ENCODE results near the gene KDM6A.
"Not testable (repeated sequence)": the region's sequence is repeated elsewhere in the genome, so short reads cannot be mapped to it uniquely, and the experiment has no call there.

The KDM6A gene

DNA sequence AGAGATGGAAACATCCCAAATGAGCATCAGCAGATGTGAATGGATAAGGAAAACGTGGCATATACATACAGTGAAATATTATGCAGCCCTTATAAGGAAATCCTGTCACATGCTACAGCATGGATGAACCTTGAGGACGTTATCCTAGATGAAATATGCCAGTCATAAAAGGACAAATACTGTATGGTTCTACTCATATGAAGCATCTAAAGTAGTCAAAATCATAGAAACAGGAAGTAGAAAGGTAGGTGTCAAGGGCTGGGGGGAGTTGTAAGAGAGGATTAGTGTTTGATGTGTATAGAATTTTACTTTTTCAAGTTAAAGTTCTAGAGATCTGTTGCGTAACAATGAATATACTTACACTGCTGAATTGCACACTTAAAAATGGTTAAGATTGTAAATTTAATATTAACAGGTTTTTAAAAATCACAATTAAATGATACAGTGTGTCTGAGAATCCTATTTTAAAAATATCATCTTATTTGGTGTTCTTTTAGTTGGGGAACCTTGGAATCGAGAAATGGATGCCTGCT, 58.5 kb downstream of the KDM6A start:
- no peak for DNase-seq

DNA sequence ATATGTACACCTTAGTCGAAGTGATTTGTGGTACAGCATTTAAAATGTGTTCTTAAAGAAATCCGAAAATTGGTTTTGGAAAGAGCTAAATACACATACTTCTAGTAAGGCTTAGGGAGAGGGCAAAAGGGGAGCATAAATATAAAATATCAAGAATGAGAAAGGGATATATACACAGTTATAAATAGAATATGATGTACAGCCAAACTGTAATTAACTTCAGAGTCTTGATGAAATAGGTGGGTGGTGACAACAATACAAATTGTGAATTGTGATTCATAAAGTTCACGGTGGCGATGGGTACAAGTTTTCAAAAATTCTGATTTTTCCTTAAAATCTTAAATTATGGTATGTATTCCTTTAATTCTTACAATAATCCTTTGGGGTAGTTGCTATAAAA, 62.2 kb downstream of the KDM6A start:
- DNase-seq = no peak

DNA sequence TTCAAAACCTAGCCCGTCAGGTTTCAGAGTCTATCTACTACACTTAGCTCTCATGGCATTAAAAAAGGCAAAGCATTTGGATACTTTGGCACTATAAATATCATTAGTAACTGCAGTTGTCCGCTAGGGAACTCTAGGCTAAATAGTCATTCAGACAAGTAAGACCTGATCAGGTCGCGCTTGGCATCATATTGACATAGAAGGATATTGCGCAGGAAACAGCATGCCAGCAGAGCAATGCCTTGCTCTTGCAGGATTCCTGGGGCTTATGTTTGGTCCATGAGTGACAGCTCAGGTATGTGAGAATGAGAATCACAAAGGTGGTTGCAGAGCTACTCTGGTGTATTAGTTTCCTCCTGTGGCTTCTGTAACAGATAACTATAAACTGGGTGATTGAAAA, 62.7 kb downstream of the KDM6A start:
- no peak for DNase-seq

DNA sequence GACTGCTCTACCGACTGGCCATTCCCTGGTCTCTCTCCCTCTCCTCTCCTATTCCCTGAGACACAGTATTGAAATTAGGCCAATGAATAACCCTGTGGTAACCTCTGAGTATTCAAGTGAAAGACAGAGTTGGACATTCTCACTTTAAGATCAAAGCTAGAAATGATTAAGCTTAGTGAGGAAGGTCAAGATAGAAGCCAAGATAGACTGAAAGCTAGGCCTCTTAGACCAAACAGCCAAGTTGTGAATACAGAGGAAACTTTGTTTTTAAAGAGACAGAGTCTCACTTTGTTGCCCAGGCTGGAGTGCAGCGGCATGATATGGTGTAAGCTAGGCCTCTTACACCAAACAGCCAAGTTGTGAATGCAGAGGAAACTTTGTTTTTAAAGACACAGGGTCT, 64.6 kb downstream of the KDM6A start:
- no peak for DNase-seq

DNA sequence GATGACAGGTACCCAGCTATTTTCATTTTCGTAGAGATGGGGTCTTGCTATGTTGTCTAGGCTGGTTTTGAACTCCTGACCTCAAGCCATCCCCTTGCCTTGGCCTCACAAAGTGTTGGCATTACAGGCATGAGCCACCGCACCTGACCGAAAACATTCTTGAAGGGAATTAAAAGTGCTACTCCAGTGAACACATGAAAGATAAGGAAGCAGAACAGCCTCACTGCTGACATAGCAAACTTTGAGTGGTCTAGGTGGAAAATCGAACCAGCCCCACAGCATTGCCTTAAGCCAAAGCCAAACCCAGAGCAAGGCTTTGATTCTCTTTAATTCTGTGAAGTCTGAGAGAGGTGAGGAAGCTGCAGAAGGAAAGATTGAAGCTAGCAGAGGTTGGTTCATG, 65.1 kb downstream of the KDM6A start:
- no peak for DNase-seq

DNA sequence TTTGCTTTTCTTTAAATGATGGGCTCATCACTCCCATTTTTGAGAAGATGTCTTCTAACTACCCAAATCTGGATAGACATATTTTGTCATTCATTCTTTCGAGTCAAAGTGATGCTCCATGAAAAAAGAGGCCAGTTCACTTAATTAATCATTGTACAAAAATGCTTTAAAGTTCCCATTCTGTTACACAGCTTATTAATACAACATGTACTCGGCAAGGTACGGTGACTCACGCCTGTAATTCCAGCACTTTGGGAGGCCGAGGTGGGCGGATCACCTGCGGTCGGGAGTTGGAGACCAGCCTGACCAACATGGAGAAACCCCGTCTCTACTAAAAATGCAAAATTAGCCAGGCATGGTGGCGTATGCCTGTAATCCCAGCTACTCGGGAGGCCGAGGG, 67.6 kb downstream of the KDM6A start:
- not testable (repeated sequence) for DNase-seq

DNA sequence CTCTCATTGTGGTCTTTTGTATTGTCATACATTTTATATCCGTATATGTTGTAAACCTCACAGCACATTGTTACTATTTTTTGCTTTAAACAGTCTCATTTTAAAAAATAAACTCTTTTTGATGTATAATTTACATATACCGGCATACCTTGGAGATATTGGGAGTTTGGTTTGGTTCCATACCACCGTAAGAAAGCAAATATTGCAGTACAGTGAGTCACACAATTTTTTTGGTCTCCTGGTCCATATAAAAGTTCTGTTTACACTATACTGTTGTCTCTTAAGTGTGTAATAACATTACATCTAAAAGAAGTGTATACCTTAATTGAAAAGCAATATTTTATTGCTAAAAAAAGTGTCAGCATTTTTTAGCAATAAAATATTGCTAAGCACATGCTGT, 70.0 kb downstream of the KDM6A start:
- DNase-seq = no peak

DNA sequence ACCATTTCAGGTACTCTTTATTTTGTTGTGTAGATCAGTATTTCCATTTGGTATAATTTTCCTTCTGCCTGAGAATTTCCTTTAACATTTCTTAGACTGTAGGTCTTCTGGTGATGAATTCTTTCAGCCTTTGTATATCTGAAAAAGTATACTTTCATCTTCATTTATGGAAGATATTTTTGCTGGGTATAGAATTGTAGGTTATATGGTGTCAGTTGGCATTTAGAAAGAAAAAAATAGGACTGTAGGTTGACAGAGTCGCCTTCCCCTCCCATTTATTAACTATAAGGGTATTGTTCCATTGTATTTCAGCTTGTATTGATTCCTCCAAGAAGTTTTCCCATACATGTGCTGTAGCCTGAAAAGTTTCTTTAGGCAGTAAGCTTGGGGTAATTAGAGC, 71.9 kb downstream of the KDM6A start:
- no peak for DNase-seq

DNA sequence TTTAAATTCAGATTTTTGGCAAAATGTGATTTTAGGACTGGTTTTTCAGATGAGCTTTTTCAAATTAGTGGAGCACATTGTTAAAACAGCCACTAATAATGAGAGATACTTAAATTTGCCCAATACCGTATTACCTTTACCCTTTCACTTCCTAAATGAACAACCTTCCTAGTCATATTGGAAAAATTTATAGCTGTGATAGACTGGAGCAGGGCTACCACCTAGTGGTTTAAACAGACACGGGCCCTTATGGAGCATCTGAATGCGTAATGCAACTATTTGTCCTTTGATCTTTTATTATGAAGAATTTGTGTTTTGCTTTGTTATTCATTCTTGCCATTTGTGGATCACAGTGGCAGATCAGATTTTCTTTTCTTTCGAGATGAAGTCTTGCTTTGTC, 72.7 kb downstream of the KDM6A start:
- DNase-seq = no peak

DNA sequence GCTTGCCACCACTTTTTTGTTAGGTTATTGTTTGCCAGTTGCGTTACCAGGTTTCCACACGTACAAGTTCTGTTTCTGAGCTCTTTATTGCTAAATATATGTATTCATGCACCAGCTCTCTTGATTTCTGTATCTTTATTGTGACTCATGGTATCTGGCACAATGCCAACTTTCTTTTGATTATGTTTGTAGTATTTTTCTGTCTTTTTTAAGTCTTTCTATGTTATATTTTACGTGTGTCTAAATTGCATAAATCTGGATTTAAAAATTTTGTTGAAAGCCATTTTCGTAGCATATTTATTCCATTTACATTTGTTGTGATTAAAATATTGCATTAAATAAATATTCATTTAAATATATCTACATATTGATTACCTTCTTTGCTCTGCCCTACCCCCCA, 73.8 kb downstream of the KDM6A start:
- DNase-seq = no peak

DNA sequence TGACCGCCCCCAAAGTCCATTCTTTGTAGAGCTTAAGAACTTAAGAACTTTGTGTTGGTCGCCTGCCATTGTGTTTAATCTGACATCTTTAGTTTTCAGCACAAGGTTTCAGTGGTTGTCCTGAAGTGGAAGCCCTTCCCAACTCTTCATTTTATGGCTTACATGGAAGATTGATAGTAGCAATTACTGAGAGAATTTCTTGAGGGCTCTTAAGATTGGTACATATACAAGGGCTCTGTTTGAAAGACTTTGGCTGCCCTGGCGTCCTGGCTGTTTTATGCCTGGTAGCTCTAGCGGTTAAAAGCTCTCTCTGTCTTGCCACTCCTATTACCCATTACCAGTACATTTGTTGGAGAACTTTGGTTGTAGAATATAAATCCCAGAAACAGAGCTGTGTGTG, 75.0 kb downstream of the KDM6A start:
- no peak for DNase-seq

DNA sequence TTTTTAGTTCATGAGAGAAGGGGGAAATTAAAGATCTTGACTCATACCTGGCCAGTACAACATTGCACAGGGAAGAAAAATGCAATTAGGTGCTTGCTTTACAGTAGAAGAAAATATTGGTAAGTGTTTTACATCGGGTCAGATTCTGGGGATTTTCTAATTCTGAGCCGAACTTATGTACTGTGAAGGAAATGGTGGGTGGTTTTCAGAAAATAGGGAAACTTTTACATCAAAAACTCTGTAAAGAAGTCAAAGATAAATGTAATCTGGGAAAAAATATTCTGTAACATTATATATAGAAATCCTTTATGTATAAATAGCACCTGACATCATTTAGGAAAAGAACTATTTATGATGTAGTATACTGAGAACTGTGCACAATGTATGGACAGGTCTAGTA, 75.4 kb downstream of the KDM6A start:
- no peak for DNase-seq

DNA sequence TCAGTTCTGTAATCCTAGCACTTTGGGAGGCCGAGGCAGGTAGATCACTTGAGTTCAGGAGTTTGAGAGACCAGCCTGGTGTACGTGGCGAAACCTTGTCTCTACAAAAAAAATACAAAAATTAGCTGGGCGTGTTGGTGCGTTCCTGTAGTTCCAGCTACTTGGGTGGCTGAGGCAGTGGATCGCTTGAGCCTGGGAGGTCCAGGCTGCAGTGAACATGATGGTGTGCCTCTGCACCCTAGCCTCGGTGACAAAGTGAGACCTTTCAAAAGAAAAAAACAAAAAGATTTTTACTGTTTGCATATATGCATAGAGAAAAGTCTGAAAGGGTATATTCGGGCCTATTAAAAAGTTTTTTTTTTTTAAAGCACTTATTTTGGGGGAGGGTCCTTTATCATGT, 76.1 kb downstream of the KDM6A start:
- no peak for DNase-seq

DNA sequence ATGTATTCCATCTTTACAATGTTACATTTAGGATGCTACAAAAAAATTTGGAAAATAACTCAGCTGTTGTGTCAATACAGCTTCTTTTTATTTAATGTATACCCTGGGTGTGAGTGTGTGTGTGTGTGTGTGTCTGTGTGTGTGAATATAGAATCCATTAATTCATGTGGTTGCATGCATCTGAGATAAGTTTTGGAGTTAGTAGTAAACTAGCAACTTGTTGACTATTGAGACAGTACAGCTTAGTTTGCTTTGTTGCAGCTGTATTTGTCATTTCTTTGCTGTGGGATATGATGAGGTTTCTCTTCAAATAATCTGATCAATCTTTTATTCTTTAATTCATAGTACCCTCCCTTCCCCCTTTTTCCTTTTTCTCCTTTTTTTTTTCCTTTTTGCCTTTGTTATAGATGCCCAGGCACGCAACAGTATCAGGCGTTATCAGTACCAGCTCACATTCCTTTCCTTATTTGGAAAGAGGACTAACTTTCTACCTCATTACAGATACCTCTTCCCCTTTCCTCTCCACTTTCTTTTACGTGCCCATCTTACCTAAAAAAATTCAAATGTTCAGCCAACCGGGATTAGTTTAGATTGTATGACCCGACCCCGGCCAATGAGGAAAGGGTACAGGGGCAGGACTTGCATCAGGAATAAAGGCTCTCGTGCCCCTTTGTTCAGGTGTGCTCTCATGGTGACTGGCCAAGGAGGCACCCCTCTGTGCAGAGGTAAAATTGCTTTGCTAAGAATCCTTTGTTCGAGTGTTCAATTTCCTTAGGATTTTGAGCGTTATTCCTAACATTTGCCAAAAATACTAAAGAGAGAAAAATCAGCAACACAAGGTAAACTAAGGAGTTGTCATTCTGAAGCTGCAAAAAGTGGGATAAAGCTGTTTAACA, 77.7 kb downstream of the KDM6A start:
- DNase-seq = not testable (repeated sequence)

DNA sequence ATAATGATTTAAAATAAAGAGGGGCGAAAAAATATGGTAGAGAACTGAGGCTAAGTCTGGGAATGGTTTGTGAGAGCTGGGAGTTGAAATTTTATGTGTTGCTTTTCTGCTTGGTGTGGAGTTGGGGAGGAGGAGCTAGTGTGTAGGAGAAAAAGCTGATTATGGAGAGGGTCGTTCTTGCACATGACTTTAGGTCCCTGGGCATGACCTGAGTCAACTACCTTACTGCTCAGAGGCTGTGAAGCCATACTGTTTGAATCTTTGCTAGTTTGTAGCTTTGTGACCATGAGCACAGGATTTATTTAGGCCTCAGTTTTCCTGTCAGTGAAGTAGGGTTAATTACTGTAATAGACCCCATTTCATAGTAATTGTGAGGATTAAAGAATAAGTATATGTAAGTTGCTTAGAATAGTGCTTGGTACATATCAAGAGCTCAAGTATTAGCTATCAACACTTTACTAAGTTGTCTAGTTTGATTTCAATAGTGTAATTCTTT, 78.6 kb downstream of the KDM6A start:
- DNase-seq = no peak

DNA sequence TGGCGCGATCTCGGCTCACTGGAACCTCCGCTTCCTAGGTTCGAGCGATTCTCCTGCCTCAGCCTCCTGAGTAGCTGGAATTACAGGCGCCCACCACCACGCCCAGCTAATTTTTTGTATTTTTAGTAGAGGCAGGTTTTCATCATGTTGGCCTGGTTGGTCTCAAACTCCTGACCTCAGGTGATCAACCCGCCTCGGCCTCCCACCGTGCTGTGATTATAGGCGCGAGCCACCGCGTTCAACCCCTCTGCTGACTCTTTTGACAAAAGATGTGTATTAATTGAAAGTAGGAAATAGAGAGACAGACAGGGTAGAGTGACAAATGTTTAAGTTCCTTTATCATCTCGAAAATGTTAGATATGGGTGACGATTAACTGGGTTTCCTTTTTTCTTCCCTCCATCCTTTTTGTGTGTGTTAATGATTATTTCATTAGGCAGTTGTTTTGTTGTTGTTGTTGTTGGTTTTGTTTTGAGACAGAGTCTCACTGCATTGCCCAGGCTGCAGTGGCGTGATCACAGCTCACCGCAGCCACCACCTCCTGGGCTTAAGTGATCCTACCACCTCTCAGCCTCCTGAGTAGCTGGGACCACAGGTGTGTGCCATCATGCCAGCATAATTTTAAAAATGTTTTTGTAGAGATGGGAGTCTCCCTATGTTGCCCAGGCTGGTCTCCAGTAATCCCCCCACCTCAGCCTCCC, 79.5 kb downstream of the KDM6A start:
- no peak for DNase-seq

DNA sequence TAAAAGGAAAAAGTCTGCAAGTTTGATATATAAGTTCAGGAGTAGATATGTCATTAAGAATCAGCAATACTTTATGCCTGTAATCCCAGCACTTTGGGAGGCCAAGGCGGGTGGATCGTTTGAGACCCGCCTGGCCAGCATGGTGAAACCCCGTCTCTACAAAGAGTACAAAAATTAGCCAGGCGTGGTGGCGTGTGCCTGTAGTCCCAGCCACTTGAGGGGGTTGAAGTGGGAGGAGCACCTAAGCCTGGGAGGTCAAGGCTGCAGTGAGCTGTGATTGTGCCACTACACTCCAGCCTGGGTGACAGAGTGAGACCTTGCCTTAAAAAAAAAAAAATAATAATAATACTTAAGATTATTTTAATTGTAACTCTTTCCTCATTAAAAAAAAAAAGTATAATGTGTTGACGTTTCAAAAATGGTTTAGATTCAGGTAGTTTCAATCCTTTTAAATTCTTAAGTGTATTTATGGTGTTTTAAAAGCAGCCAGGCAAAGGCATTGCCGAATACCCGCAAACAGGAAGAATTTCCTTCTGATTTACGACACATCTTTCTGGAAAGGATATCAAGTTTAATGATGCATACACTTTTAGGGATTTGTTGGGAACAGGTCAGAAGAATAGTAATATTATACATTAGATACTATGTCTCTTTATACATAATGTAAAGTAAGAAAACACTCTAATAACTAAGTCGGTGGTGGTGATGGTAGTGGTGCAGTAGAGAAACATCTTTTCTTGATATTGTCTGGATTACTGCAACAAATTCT, 80.9 kb downstream of the KDM6A start:
- DNase-seq = no peak

DNA sequence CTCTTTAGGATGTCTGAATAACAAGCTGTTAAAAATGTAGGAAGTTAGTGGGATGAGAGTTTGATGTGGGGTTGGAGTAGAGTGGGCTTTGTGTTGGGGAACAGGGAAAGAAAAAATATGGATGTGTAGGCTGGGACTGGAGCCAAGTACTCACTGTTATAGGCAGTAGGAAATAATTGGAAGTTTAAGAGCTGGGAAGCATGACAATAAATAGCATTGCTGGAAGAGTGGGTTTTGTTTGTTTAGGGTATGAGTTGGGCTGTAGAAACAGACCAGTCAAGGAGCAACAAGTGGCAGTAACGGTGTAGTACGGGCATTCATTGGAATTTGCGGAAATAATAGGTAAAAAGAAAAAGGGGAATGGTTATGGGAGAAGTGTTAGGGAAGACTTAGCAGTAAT, 81.6 kb downstream of the KDM6A start:
- no peak for DNase-seq

DNA sequence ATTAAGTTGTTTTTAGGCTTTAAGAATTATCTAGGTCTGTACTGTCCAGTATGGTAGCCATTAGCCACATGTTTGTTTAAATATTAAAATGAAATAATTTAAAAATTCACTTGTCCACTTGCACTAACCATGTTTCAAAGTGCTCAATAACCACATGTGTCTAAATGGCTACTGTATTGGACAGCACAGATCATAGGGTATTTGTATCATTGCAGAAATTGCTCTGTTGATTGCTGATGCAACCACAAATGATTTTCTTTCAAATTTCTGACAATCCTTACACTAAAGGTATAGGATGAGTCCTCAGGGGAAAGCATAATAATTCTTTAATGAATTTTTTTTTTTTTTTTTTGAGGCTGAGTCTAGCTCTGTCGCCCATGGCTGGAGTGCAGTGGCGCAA, 84.9 kb downstream of the KDM6A start:
- DNase-seq = no peak

DNA sequence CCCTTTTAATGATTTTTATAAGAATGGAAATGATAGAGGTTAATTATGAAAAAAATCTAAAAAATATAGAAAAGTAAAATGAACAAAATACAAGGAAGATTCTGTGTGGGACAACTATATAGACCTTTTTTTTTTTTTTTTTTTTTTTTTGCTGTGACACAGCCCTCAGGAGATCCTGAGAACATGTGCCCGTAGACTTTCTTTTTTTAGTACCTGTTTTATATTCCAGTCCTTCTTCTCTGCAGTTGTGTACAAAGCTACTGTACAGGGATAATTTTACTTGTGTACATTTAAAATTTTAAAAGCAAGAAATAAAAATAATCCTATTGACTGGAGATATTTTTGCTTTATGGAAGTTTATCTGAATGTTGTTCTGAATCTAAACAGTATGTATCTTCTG, 85.5 kb downstream of the KDM6A start:
- DNase-seq = no peak

DNA sequence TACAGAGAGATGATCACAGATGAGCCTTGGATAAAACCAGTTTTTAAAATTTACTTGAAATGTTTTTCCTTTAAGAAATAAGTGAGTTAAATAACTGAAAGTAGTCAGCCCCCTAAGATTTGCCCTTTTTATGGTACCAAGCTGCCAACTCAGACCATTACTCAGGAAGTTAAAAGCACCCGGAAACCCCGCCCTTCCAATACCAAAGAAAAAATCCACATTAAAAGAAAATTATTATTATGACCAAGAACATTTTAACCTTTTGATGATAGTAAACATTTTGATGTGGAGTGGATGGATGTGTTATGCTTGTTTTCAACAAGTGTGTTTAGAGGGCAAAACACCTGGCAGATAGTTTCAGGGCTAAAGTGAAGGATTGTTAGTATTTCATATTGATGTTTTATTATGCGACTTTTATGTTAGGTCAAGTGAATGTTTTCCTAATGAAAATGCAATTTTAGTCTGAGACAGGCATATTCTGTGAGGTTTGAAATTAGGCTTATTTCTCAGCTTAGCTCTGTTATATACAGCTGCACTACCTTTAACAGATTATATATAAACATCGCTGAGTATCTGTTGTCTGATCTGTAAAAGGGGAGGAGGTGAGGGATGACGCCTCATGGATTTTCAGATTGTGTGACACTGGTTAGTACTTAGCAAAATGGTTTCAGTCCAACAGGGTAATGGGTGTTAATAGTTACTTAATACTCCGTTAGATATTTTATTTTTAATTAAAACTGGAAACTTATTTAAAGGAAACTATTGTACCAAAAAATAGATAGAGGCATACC, 89.0 kb downstream of the KDM6A start:
- no peak for DNase-seq

DNA sequence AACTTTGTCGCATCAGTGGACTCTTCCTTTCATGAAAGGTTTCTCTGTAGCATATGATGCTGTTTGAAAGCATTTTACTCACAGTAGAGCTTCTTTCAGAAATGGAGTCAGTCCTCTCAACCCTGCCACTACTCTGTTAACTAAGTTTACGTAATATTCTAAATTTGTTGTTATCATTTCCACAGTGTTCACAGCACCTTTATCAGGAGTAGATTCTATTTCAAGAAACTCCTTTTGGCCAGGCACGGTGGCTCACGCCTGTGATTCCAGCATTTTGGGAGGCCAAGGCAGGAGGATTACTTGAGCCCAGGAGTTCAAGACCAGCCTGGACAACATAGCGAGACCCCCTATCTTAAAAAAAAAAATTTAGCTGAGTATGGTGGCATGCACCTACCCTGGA, 90.0 kb downstream of the KDM6A start:
- DNase-seq = no peak

DNA sequence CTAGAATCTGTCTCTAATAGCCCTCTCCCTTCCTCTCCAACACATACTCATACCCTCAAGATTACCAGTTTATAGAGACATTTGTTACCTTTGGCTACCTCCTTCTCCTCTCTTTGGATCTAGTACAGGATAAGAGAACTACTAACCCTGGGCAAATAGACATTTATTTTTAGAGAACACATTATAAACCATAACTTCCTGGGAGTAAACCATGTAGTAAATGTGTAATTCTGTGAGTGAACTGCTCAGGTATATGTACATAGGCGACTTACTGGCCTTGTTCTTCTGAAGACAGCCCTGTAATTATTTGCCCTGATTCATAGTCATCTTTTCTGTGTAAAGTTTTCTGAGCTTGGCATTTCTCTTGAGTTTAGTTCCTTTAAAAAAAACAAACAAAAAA, 94.2 kb downstream of the KDM6A start:
- no peak for DNase-seq
